Germinal center (tissue), 1 donor: ENCODE measurements around the gene AZGP1.
"Not testable (repeated sequence)": the region's sequence is repeated elsewhere in the genome, so short reads cannot be mapped to it uniquely, and the experiment has no call there.

ENCODE experiments used
- DNase-seq: peaks from one replicate; pipeline ENCODE4 v3.0.0; 2012; ENCODE audit warnings: mixed read lengths, low spot score

The AZGP1 gene

GRCh38 chr7:99997545-99998137 lies 21.8 kb upstream of the AZGP1 start:
- peak; percentile 68 for DNase-seq

- DNase-seq = no peak
Observed at GRCh38 chr7:99996755-99997544, 21.1 kb upstream of the AZGP1 start.

- DNase-seq = no peak
Observed at GRCh38 chr7:99994819-99995218, 19.0 kb upstream of the AZGP1 start.

- no peak for DNase-seq
Observed at GRCh38 chr7:99992330-99993038, 16.7 kb upstream of the AZGP1 start.

- DNase-seq = not testable (repeated sequence)
Observed at GRCh38 chr7:99991543-99991942, 15.7 kb upstream of the AZGP1 start.

- DNase-seq = no peak
Observed at GRCh38 chr7:99990460-99990852, 14.6 kb upstream of the AZGP1 start.

- DNase-seq = no peak
Observed at GRCh38 chr7:99987846-99988245, 12.0 kb upstream of the AZGP1 start.

GRCh38 chr7:99987306-99987705 lies 11.5 kb upstream of the AZGP1 start:
- DNase-seq = not testable (repeated sequence)

GRCh38 chr7:99984593-99984992 lies 8.8 kb upstream of the AZGP1 start:
- DNase-seq = no peak

GRCh38 chr7:99981066-99981465 lies 5.2 kb upstream of the AZGP1 start:
- DNase-seq = not testable (repeated sequence)

- peak; percentile 41 for DNase-seq
Observed at GRCh38 chr7:99980448-99980872, 4.6 kb upstream of the AZGP1 start.

- DNase-seq = not testable (repeated sequence)
Observed at GRCh38 chr7:99979814-99980225, 4.0 kb upstream of the AZGP1 start.

- DNase-seq = no peak
Observed at GRCh38 chr7:99976626-99977025, 795 bp upstream of the AZGP1 start.

GRCh38 chr7:99974681-99975080 lies 1.1 kb downstream of the AZGP1 start:
- no peak for DNase-seq

- DNase-seq = not testable (repeated sequence)
Observed at GRCh38 chr7:99973817-99974216, 2.0 kb downstream of the AZGP1 start.

GRCh38 chr7:99971242-99971641 lies 4.6 kb downstream of the AZGP1 start:
- DNase-seq = no peak

GRCh38 chr7:99969813-99970212 lies 6.0 kb downstream of the AZGP1 start:
- not testable (repeated sequence) for DNase-seq

GRCh38 chr7:99969298-99969697 lies 6.5 kb downstream of the AZGP1 start:
- no peak for DNase-seq

GRCh38 chr7:99958564-99959227 lies 17.1 kb downstream of the AZGP1 start:
- no peak for DNase-seq

GRCh38 chr7:99955247-99955646 lies 20.6 kb downstream of the AZGP1 start:
- no peak for DNase-seq

GRCh38 chr7:99954643-99955042 lies 21.2 kb downstream of the AZGP1 start:
- DNase-seq = not testable (repeated sequence)

GRCh38 chr7:99953649-99954048 lies 22.2 kb downstream of the AZGP1 start:
- DNase-seq = no peak
